H1 (cell line): ENCODE results near the gene IMP3. TPM values are rescaled to one million over a fixed set of nuclear protein-coding genes. Genes with fewer than 3 reads are reported as not detected.

Experiments used
- BACH1 ChIP-seq: IDR thresholded peaks from 2 replicates; pipeline ENCODE4 v1.6.1; 2012; ENCODE audit warnings: low read length, improper control_type of control experiment
- GABPA ChIP-seq: IDR thresholded peaks from 2 replicates; pipeline ENCODE4 v1.6.1; 2011; ENCODE audit warnings: mild to moderate bottlenecking, low read length, moderate library complexity, borderline replicate concordance; ENCODE audit not compliant: insufficient read depth
- NRF1 ChIP-seq: IDR thresholded peaks from 2 replicates; pipeline ENCODE4 v1.6.1; 2011; ENCODE audit warnings: mild to moderate bottlenecking, low read depth, low read length, improper control_type of control experiment
- PHF8 ChIP-seq: fragments of 200-600 bp; sonication (generic); conservative IDR thresholded peaks from 2 replicates; pipeline ENCODE4 v1.7.1; 2012; ENCODE audit warnings: low read depth, mild to moderate bottlenecking, inconsistent platforms, low read length, moderate library complexity
- RFX5 ChIP-seq: IDR thresholded peaks from 2 replicates; pipeline ENCODE4 v1.6.1; 2011; ENCODE audit warnings: low read depth, low read length, improper control_type of control experiment, borderline replicate concordance
- RNF2 ChIP-seq: fragments of 200-900, 300-1000 bp; sonication (generic); IDR thresholded peaks from 2 replicates; pipeline ENCODE4 v1.7.1; 2016; ENCODE audit warnings: borderline replicate concordance, low read depth, mild to moderate bottlenecking, antibody characterized with exemption, low read length; ENCODE audit not compliant: poor library complexity, severe bottlenecking; ENCODE audit errors: missing control alignments
- RXRA ChIP-seq: IDR thresholded peaks from 2 replicates; pipeline ENCODE4 v1.6.1; 2011; ENCODE audit warnings: low read depth, mild to moderate bottlenecking, low read length, moderate library complexity; ENCODE audit not compliant: insufficient read depth
- SP2 ChIP-seq: IDR thresholded peaks from 2 replicates; pipeline ENCODE4 v1.6.1; 2012; ENCODE audit warnings: mild to moderate bottlenecking, low read length, inconsistent platforms
- TEAD4 ChIP-seq: IDR thresholded peaks from 2 replicates; pipeline ENCODE4 v1.6.1; 2012; ENCODE audit warnings: low read depth, low read length, inconsistent platforms, mixed read lengths
- YY1 ChIP-seq: IDR thresholded peaks from 2 replicates; pipeline ENCODE4 v1.6.1; 2011; ENCODE audit warnings: low read depth, mild to moderate bottlenecking, low read length
- polyA plus RNA-seq, 7 experiments: library from polyadenylated mRNA; depleted of rRNA in 3 of 7; stranded (reverse) in 5 of 7; unstranded in 2 of 7; fragments of >200 nt in 5 of 7; fragments of 200-250 nt in 2 of 7; gene quantifications; 1 replicate in 5 of 7; 2 replicates in 1 of 7; 4 replicates in 1 of 7; pipeline versions ENCODE4 v1.2.1 to v1.2.3, GENCODE V29; 2011 to 2013; ENCODE audit warnings: missing spikeins in 2 of 7, mixed read lengths in 2 of 7
- total RNA-seq: library from RNA; stranded (reverse); fragmentation: NEBNext Ultra II Directional; extraction: Animal tissue kit (Norgen Biotek cat#: 25700); gene quantifications from 2 replicates; pipeline ENCODE4 v1.2.1, GENCODE V29; 2021

Gene IMP3
- total and polyA plus RNA-seq, 2 of the 8 experiments (the other 6 are each of a cell fraction or from before 2014, with no cell fraction given) = 114 to 273 TPM

DNA sequence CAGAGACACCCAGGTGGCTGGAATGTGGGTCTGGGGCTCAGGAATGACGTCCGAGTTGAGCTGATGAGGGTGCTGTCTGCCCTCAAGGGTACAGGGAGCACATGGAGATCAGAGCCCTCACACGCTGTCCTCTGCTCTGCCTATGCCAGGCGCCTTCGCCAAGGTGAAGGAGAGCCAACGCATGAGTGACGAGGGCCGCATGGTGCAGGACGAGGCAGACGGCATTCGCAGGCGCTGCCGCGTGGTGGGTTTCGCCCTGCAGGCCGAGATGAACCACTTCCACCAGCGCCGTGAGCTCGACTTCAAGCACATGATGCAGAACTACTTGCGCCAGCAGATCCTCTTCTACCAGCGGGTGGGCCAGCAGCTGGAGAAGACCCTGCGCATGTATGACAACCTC is 16.8 kb upstream of the IMP3 start (continued):
- no peak for TF ChIP-seq RNF2
- TF ChIP-seq NRF1 = no peak
- no peak for TF ChIP-seq RFX5
- no peak for TF ChIP-seq GABPA
- TF ChIP-seq BACH1 = no peak
- TF ChIP-seq PHF8 = no peak
- TF ChIP-seq SP2 = no peak
- TF ChIP-seq RXRA = no peak
- no peak for TF ChIP-seq YY1
- TF ChIP-seq TEAD4 = no peak
- TF ChIP-seq, all 59 proteins: peak for 0
